Measurements from ENCODE around the gene B3GALT4. TPM values are rescaled to one million over a fixed set of nuclear protein-coding genes. Genes with fewer than 3 reads are reported as not detected.

B3GALT4 gene
- total and polyA plus RNA-seq, 2 of the 13 experiments (the other 11 are each of a cell fraction or from before 2014, with no cell fraction given) = 0.04 to 0.27 TPM

- no peak for TF ChIP-seq MIXL1 (CRISPR knock-in tag; IDR thresholded peaks at IDR 0.05)
- TF ChIP-seq BRD4 (CRISPR knock-in tag; IDR thresholded peaks at IDR 0.05) = 0 out of 2 replicates have a peak, but pooled peaks have one; percentile 42
- TF ChIP-seq ZNF724P (CRISPR knock-in tag; IDR thresholded peaks at IDR 0.05; ENCODE audit: borderline replicate concordance) = no peak
- no peak for TF ChIP-seq HDAC6 (IDR thresholded peaks at IDR 0.05; ENCODE audit: low read depth, low read length)
- TF ChIP-seq, protein P1, sequence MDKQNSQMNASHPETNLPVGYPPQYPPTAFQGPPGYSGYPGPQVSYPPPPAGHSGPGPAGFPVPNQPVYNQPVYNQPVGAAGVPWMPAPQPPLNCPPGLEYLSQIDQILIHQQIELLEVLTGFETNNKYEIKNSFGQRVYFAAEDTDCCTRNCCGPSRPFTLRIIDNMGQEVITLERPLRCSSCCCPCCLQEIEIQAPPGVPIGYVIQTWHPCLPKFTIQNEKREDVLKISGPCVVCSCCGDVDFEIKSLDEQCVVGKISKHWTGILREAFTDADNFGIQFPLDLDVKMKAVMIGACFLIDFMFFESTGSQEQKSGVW (CRISPR knock-in tag; IDR thresholded peaks at IDR 0.05; ENCODE audit: borderline replicate concordance) = no peak
- TF ChIP-seq ZNF781 (CRISPR knock-in tag; IDR thresholded peaks at IDR 0.05; ENCODE audit: borderline replicate concordance, not compliant biosample characterization) = peak; percentile 38
- no peak for TF ChIP-seq STAT6 (CRISPR knock-in tag; IDR thresholded peaks at IDR 0.05; ENCODE audit: borderline replicate concordance)
- TF ChIP-seq ZNF552 (CRISPR knock-in tag; IDR thresholded peaks at IDR 0.05; ENCODE audit: borderline replicate concordance) = no peak
- TF ChIP-seq BRCA1 (CRISPR knock-in tag; IDR thresholded peaks at IDR 0.05) = no peak
- TF ChIP-seq ZNF143 (CRISPR knock-in tag; IDR thresholded peaks at IDR 0.05) = no peak
- TF ChIP-seq, protein P2, sequence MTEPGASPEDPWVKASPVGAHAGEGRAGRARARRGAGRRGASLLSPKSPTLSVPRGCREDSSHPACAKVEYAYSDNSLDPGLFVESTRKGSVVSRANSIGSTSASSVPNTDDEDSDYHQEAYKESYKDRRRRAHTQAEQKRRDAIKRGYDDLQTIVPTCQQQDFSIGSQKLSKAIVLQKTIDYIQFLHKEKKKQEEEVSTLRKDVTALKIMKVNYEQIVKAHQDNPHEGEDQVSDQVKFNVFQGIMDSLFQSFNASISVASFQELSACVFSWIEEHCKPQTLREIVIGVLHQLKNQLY (CRISPR knock-in tag; IDR thresholded peaks at IDR 0.05) = no peak
- TF ChIP-seq ARID5B (CRISPR knock-in tag; IDR thresholded peaks at IDR 0.05) = no peak
- no peak for TF ChIP-seq ELF1 (CRISPR knock-in tag; IDR thresholded peaks at IDR 0.05)
- TF ChIP-seq CHD4 (IDR thresholded peaks at IDR 0.05; ENCODE audit: borderline replicate concordance, low read length) = no peak
- TF ChIP-seq KLF16 (CRISPR knock-in tag; IDR thresholded peaks at IDR 0.05) = no peak
- TF ChIP-seq, protein P3, sequence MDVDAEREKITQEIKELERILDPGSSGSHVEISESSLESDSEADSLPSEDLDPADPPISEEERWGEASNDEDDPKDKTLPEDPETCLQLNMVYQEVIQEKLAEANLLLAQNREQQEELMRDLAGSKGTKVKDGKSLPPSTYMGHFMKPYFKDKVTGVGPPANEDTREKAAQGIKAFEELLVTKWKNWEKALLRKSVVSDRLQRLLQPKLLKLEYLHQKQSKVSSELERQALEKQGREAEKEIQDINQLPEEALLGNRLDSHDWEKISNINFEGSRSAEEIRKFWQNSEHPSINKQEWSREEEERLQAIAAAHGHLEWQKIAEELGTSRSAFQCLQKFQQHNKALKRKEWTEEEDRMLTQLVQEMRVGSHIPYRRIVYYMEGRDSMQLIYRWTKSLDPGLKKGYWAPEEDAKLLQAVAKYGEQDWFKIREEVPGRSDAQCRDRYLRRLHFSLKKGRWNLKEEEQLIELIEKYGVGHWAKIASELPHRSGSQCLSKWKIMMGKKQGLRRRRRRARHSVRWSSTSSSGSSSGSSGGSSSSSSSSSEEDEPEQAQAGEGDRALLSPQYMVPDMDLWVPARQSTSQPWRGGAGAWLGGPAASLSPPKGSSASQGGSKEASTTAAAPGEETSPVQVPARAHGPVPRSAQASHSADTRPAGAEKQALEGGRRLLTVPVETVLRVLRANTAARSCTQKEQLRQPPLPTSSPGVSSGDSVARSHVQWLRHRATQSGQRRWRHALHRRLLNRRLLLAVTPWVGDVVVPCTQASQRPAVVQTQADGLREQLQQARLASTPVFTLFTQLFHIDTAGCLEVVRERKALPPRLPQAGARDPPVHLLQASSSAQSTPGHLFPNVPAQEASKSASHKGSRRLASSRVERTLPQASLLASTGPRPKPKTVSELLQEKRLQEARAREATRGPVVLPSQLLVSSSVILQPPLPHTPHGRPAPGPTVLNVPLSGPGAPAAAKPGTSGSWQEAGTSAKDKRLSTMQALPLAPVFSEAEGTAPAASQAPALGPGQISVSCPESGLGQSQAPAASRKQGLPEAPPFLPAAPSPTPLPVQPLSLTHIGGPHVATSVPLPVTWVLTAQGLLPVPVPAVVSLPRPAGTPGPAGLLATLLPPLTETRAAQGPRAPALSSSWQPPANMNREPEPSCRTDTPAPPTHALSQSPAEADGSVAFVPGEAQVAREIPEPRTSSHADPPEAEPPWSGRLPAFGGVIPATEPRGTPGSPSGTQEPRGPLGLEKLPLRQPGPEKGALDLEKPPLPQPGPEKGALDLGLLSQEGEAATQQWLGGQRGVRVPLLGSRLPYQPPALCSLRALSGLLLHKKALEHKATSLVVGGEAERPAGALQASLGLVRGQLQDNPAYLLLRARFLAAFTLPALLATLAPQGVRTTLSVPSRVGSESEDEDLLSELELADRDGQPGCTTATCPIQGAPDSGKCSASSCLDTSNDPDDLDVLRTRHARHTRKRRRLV (CRISPR knock-in tag; IDR thresholded peaks at IDR 0.05) = peak; percentile 61; the same call in 1 of the 2 replicates
These were observed 12.9 kb downstream of the B3GALT4 start (continued) for GRCh38 chr6:33289784-33290315.
